Keratinocyte (primary cell): Measurements from ENCODE around the gene SPPL3.

Experiments
- CTCF ChIP-seq, 3 experiments: IDR thresholded peaks in 1 of 3; conservative IDR thresholded peaks in 1 of 3; optimal IDR thresholded peaks in 1 of 3; 2 replicates in 2 of 3; 3 replicates in 1 of 3; pipeline versions ENCODE3 to v1.5.1; 2011; ENCODE audit warnings: low read length in 3 of 3, mild to moderate bottlenecking in 3 of 3, moderate library complexity in 2 of 3, control low read depth in 1 of 3, inconsistent platforms in 1 of 3; ENCODE audit not compliant: insufficient read depth in 2 of 3; ENCODE audit errors: extremely low read depth in 1 of 3
- EZH2 ChIP-seq: IDR thresholded peaks from one replicate; pipeline ENCODE4 v1.6.1; 2012; ENCODE audit warnings: inconsistent platforms, mild to moderate bottlenecking, low read length, moderate library complexity

DNA sequence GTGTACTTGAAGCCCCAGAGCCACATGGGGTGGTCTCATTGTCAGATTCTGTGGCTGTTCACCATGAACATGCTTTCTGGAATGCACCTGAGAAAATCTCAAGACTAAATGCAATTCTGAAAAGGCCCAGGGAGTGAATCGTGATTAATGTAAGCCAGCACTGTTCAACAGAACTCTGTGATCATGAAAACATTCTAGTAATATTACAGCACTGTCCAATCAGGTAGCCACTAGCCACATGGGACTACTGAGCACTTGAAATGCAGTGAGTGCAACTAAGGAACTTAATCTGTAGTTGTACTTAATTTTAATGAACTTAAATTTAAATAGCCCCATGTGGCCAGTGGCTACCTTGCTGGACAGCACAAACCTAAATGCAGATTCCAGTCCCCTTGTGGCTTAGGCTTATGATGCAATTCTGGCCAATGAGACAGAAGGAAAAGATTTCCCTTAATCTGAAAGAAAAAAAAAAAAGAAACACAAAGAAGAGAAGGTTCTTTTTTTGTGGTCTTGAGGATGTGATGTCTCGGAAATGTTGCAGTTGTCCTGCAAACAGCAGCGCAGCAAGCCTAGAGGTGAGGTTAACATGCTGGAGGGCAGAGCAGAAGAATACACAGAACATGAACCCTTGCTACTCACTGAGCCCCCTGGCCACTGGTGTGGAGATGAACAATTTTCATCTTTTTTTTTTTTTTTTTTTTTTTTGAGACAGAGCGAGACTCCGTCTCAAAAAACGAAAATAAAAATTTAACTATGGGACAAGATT lies 48.2 kb downstream of the SPPL3 start:
- TF ChIP-seq CTCF (optimal IDR thresholded peaks at IDR 0.05 in 1 of 3, IDR thresholded peaks at IDR 0.05 in 1 of 3, conservative IDR thresholded peaks at IDR 0.05 in 1 of 3; ENCODE audit: extremely low read depth in 1 of 3, insufficient read depth in 2 of 3, low read length in 3 of 3) (no peak), EZH2 (no peak)
